Amygdala (tissue), 56 donors: ENCODE data around the gene SORCS3.
A peak's percentile ranks its signal among the peaks of the same experiment; 100 is the strongest.

Source experiments
- DNase-seq, 56 donors: peaks; one replicate each; lab custom pipeline; 2025; lab: John Stamatoyannopoulos, UW

SORCS3 gene

GRCh38 chr10:105056413-105056812 is 415.3 kb downstream of the SORCS3 start:
- no peak for DNase-seq

GRCh38 chr10:105062951-105063350 is 421.9 kb downstream of the SORCS3 start:
- DNase-seq, result no peak

- peak in 19 of 56 donors; percentile 1 to 35 (median 14) for DNase-seq
Observed at GRCh38 chr10:105063796-105064195, 422.7 kb downstream of the SORCS3 start.

GRCh38 chr10:105068497-105068896 is 427.4 kb downstream of the SORCS3 start:
- no peak for DNase-seq

GRCh38 chr10:105070249-105070648 is 429.2 kb downstream of the SORCS3 start:
- no peak for DNase-seq

GRCh38 chr10:105070952-105071351 is 429.9 kb downstream of the SORCS3 start:
- no peak for DNase-seq

- no peak for DNase-seq
Observed at GRCh38 chr10:105071980-105072379, 430.9 kb downstream of the SORCS3 start.

- no peak for DNase-seq
Observed at GRCh38 chr10:105073999-105074398, 432.9 kb downstream of the SORCS3 start.

GRCh38 chr10:105075031-105075430 is 433.9 kb downstream of the SORCS3 start:
- no peak for DNase-seq

- DNase-seq, result no peak
Observed at GRCh38 chr10:105085980-105086379, 444.9 kb downstream of the SORCS3 start.

GRCh38 chr10:105094048-105094447 is 453.0 kb downstream of the SORCS3 start:
- DNase-seq, result no peak

GRCh38 chr10:105096316-105096715 is 455.2 kb downstream of the SORCS3 start:
- DNase-seq, result no peak

- no peak for DNase-seq
Observed at GRCh38 chr10:105102977-105103376, 461.9 kb downstream of the SORCS3 start.

- no peak for DNase-seq
Observed at GRCh38 chr10:105104297-105104696, 463.2 kb downstream of the SORCS3 start.

- DNase-seq, result no peak
Observed at GRCh38 chr10:105109164-105109563, 468.1 kb downstream of the SORCS3 start.

GRCh38 chr10:105112862-105113261 is 471.8 kb downstream of the SORCS3 start:
- DNase-seq, result no peak

- no peak for DNase-seq
Observed at GRCh38 chr10:105113666-105114065, 472.6 kb downstream of the SORCS3 start.

- DNase-seq, result no peak
Observed at GRCh38 chr10:105121743-105122142, 480.7 kb downstream of the SORCS3 start.

- DNase-seq, result no peak
Observed at GRCh38 chr10:105128111-105128510, 487.0 kb downstream of the SORCS3 start.

GRCh38 chr10:105138358-105138757 is 497.3 kb downstream of the SORCS3 start:
- peak in 27 of 56 donors; percentile 1 to 68 (median 9) for DNase-seq

GRCh38 chr10:105139363-105139896 is 498.3 kb downstream of the SORCS3 start:
- DNase-seq, result no peak

GRCh38 chr10:105140600-105140999 is 499.5 kb downstream of the SORCS3 start:
- no peak for DNase-seq

- no peak for DNase-seq
Observed at GRCh38 chr10:105145711-105146110, 504.6 kb downstream of the SORCS3 start.
